Liver (tissue), 9 donors: ENCODE data around the gene CFAP157. TPM values are rescaled to one million over a fixed set of nuclear protein-coding genes. Genes with fewer than 3 reads are reported as not detected.

Experiments used
- DNase-seq: peaks from one replicate; pipeline ENCODE4 v3.0.0-alpha.2; 2017; ENCODE audit warnings: low spot score
- H3K27ac ChIP-seq, 2 donors: one replicate each; pipeline ENCODE4 v1.7.0; 2013; ENCODE audit warnings: inconsistent platforms in 2 of 2, low read length in 2 of 2, control low read depth in 1 of 2, low read depth in 1 of 2, mild to moderate bottlenecking in 1 of 2
- H3K27me3 ChIP-seq, 4 donors: one replicate each; pipeline versions ENCODE4 v1.6.1 to v1.7.0; 2013; ENCODE audit warnings: low read length in 3 of 4, inconsistent platforms in 1 of 4, mild to moderate bottlenecking in 1 of 4, moderate library complexity in 1 of 4; ENCODE audit not compliant: control insufficient read depth in 4 of 4, insufficient read depth in 4 of 4
- H3K36me3 ChIP-seq, 4 donors: one replicate each; pipeline versions ENCODE4 v1.6.1 to v1.7.0; 2013; ENCODE audit warnings: low read length in 3 of 4, mild to moderate bottlenecking in 3 of 4, low read depth in 1 of 4, moderate library complexity in 1 of 4; ENCODE audit not compliant: control insufficient read depth in 4 of 4, insufficient read depth in 3 of 4
- H3K4me1 ChIP-seq, 4 donors: one replicate each; pipeline versions ENCODE4 v1.6.1 to v1.7.0; 2013; ENCODE audit warnings: low read length in 3 of 4, mild to moderate bottlenecking in 3 of 4, moderate library complexity in 1 of 4; ENCODE audit not compliant: control insufficient read depth in 4 of 4, insufficient read depth in 4 of 4
- H3K4me3 ChIP-seq, 3 donors: one replicate each; pipeline versions ENCODE4 v1.6.1 to v1.7.0; 2013; ENCODE audit warnings: low read length in 3 of 3, control low read depth in 1 of 3, low read depth in 1 of 3, mild to moderate bottlenecking in 1 of 3
- H3K9ac ChIP-seq, 2 donors: one replicate each; pipeline ENCODE4 v1.7.0; 2013; ENCODE audit warnings: low read length in 2 of 2, mild to moderate bottlenecking in 2 of 2, moderate library complexity in 2 of 2, control low read depth in 1 of 2, low read depth in 1 of 2
- H3K9me3 ChIP-seq, 4 donors: one replicate each; pipeline versions ENCODE4 v1.6.1 to v1.7.0; 2013; ENCODE audit warnings: low read length in 3 of 4; ENCODE audit not compliant: control insufficient read depth in 4 of 4
- EGR1 ChIP-seq, 2 donors: IDR thresholded peaks; 2 replicates each; pipeline ENCODE4 v1.6.1; 2016 to 2018; ENCODE audit warnings: antibody characterized with exemption in 2 of 2, low read depth in 2 of 2
- FOXA1 ChIP-seq: IDR thresholded peaks from 2 replicates; pipeline ENCODE4 v1.6.1; 2016; ENCODE audit warnings: antibody characterized with exemption
- FOXA2 ChIP-seq: IDR thresholded peaks from 2 replicates; pipeline ENCODE4 v1.6.1; 2016; ENCODE audit warnings: antibody characterized with exemption
- JUND ChIP-seq, 2 donors: IDR thresholded peaks; 2 replicates each; pipeline ENCODE4 v1.6.1; 2016; ENCODE audit warnings: antibody characterized with exemption in 2 of 2
- NR2F2 ChIP-seq: IDR thresholded peaks from 2 replicates; pipeline ENCODE4 v1.6.1; 2016; ENCODE audit warnings: antibody characterized with exemption
- RXRA ChIP-seq, 2 donors: IDR thresholded peaks; 2 replicates each; pipeline ENCODE4 v1.6.1; 2017 to 2018; ENCODE audit warnings: antibody characterized with exemption in 2 of 2, mild to moderate bottlenecking in 1 of 2
- SP1 ChIP-seq: IDR thresholded peaks from 2 replicates; pipeline ENCODE4 v1.6.1; 2018; ENCODE audit warnings: antibody characterized with exemption, mild to moderate bottlenecking
- TAF1 ChIP-seq: conservative IDR thresholded peaks from 2 replicates; pipeline ENCODE4 v1.6.1; 2016; ENCODE audit warnings: antibody characterized with exemption, mild to moderate bottlenecking
- YY1 ChIP-seq: IDR thresholded peaks from 2 replicates; pipeline ENCODE4 v1.6.1; 2016; ENCODE audit warnings: antibody characterized with exemption, mild to moderate bottlenecking
- WGBS: extraction: QIAGEN DNeasy Blood & Tissue Kit; methylation state at CpG from one replicate; pipeline ENCODE4 v1.1.7; 2013; 5-methylcytosine and 5-hydroxymethylcytosine counted together
- polyA plus RNA-seq, 2 donors: library from polyadenylated mRNA; stranded (reverse) in 1 of 2; unstranded in 1 of 2; fragments of 200-250 nt in 1 of 2; fragments of >200 nt in 1 of 2; fragmentation: Nextera tagmentation in 1 of 2; extraction: Ambion mirVana in 1 of 2; gene quantifications; one replicate each; pipeline versions ENCODE4 v1.2.1 to v1.2.3, GENCODE V29; 2013 to 2015
- total RNA-seq, 2 donors: library from RNA; depleted of rRNA; stranded (reverse); fragments of >200 nt; gene quantifications; one replicate each; pipeline ENCODE4 v1.2.3, GENCODE V29; 2014
- TF ChIP-seq, protein P1 (sequence below): IDR thresholded peaks from 2 replicates; pipeline ENCODE4 v1.6.1; 2016; ENCODE audit warnings: antibody characterized with exemption
- TF ChIP-seq, protein P2 (sequence below): IDR thresholded peaks from 2 replicates; pipeline ENCODE4 v1.6.1; 2016; ENCODE audit warnings: antibody characterized with exemption
- TF ChIP-seq, protein P3 (sequence below): fragments of 150-350 bp; IDR thresholded peaks from 2 replicates; pipeline ENCODE4 v1.5.1; 2017; ENCODE audit warnings: improper control_type of control experiment, low read depth, low read length; ENCODE audit not compliant: missing input control
- TF ChIP-seq, protein P4 (sequence below): IDR thresholded peaks from 2 replicates; pipeline ENCODE4 v1.6.1; 2016; ENCODE audit warnings: antibody characterized with exemption, mild to moderate bottlenecking
- donor health status: healthy.
- donor health status: healthy.
- donor health status: healthy.
- donor health status: healthy.
- donor health status: healthy.

Gene CFAP157
- total and polyA plus RNA-seq, 4 donors: 0.07 to 0.22 TPM; not detected in 2

DNA sequence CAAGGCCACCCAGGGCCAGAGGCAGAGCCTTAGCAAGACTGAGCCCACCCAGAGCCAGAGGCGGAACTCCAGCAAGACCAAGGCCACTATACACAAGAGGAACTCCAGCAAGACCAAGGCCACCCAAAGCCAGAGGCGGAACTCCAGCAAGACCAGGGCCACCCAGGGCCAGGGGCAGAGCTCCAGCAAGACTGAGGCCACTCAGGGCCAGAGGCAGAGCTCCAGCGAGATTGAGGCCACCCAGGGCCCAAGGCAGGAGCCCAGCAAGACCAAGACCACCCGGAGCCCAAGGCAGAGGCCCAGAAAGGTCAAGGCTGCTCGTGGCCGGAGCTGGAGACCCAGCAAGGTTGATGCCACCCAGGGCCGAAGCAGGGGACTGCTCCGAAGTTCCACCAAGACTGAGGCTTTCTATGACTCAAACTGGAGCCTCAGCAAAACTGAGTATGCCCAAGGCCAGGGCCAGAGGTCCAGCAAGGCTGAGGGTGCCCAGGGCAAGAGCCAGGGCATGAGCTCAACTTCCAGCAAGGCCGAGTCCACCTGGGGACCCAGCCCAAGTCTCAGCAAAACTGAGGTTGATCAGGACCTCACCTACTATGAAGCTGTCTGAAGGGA lies 24.1 kb downstream of the CFAP157 start:
- H3K9me3 ChIP-seq: no peaks in the 10 kb centered on the region
- H3K27me3 ChIP-seq: no peaks in the 10 kb centered on the region
- no peak for DNase-seq
- H3K9ac ChIP-seq: no peak overlapping the region
- TF ChIP-seq, protein P1, sequence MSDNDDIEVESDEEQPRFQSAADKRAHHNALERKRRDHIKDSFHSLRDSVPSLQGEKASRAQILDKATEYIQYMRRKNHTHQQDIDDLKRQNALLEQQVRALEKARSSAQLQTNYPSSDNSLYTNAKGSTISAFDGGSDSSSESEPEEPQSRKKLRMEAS: no peak
- TF ChIP-seq FOXA2: no peak
- no peak for TF ChIP-seq EGR1 (IDR thresholded peaks at IDR 0.05; ENCODE audit: low read depth in 2 of 2)
- no peak for TF ChIP-seq RXRA (IDR thresholded peaks at IDR 0.05)
- no peak for TF ChIP-seq JUND (IDR thresholded peaks at IDR 0.05)
- TF ChIP-seq, protein P2, sequence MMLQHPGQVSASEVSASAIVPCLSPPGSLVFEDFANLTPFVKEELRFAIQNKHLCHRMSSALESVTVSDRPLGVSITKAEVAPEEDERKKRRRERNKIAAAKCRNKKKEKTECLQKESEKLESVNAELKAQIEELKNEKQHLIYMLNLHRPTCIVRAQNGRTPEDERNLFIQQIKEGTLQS: no peak
- TF ChIP-seq SP1: no peak
- TF ChIP-seq, protein P3, sequence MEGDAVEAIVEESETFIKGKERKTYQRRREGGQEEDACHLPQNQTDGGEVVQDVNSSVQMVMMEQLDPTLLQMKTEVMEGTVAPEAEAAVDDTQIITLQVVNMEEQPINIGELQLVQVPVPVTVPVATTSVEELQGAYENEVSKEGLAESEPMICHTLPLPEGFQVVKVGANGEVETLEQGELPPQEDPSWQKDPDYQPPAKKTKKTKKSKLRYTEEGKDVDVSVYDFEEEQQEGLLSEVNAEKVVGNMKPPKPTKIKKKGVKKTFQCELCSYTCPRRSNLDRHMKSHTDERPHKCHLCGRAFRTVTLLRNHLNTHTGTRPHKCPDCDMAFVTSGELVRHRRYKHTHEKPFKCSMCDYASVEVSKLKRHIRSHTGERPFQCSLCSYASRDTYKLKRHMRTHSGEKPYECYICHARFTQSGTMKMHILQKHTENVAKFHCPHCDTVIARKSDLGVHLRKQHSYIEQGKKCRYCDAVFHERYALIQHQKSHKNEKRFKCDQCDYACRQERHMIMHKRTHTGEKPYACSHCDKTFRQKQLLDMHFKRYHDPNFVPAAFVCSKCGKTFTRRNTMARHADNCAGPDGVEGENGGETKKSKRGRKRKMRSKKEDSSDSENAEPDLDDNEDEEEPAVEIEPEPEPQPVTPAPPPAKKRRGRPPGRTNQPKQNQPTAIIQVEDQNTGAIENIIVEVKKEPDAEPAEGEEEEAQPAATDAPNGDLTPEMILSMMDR: no peak
- TF ChIP-seq TAF1: no peak
- TF ChIP-seq NR2F2: no peak
- TF ChIP-seq YY1: no peak
- no peak for TF ChIP-seq FOXA1
- TF ChIP-seq, protein P4, sequence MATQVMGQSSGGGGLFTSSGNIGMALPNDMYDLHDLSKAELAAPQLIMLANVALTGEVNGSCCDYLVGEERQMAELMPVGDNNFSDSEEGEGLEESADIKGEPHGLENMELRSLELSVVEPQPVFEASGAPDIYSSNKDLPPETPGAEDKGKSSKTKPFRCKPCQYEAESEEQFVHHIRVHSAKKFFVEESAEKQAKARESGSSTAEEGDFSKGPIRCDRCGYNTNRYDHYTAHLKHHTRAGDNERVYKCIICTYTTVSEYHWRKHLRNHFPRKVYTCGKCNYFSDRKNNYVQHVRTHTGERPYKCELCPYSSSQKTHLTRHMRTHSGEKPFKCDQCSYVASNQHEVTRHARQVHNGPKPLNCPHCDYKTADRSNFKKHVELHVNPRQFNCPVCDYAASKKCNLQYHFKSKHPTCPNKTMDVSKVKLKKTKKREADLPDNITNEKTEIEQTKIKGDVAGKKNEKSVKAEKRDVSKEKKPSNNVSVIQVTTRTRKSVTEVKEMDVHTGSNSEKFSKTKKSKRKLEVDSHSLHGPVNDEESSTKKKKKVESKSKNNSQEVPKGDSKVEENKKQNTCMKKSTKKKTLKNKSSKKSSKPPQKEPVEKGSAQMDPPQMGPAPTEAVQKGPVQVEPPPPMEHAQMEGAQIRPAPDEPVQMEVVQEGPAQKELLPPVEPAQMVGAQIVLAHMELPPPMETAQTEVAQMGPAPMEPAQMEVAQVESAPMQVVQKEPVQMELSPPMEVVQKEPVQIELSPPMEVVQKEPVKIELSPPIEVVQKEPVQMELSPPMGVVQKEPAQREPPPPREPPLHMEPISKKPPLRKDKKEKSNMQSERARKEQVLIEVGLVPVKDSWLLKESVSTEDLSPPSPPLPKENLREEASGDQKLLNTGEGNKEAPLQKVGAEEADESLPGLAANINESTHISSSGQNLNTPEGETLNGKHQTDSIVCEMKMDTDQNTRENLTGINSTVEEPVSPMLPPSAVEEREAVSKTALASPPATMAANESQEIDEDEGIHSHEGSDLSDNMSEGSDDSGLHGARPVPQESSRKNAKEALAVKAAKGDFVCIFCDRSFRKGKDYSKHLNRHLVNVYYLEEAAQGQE: no peak
- H3K27ac ChIP-seq: no peak overlapping the region
- H3K36me3 ChIP-seq: peaks cover 0 to 3% (median 1%) of the 10 kb centered on the region in 4 donors
- 92% methylated on average over 9 of the region's 9 CpGs for WGBS
- peaks cover 0 to 9% (median 7%) of the 10 kb centered on the region in 4 donors for H3K4me1 ChIP-seq
- H3K4me3 ChIP-seq: no peak overlapping the region

DNA sequence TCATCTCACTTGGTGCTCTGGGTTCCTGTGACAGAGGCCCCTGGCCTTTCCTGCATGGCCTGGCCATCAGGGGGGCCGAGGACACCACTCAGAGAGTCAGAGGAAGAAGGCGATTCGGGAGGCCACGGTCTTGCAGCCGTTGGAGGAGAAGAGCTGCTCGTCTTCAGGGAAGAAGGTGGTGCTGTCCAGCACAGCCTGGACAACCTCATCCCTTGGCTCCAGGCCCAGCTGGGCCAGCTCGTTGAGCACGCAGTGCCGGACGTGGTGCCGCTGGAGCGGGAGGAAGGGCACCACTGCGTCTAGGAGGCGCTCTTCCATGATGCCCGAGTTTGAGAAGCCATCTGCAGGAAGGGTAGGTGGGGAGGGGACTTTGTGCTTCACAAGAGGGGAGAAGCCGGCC lies 25.1 kb downstream of the CFAP157 start:
- no peak for TF ChIP-seq YY1
- TF ChIP-seq JUND (IDR thresholded peaks at IDR 0.05): no peak
- no peaks in the 10 kb centered on the region for H3K9me3 ChIP-seq
- no peak overlapping the region for H3K4me3 ChIP-seq
- H3K4me1 ChIP-seq: peaks cover 0 to 9% (median 7%) of the 10 kb centered on the region in 4 donors
- peaks cover 0 to 3% (median 1%) of the 10 kb centered on the region in 4 donors for H3K36me3 ChIP-seq
- 86% methylated on average over 16 of the region's 16 CpGs for WGBS
- H3K27ac ChIP-seq: no peak overlapping the region
- no peaks in the 10 kb centered on the region for H3K27me3 ChIP-seq
- no peak for DNase-seq
- no peak overlapping the region for H3K9ac ChIP-seq
